ENCODE results near the gene IL25. TPM values are rescaled to one million over a fixed set of nuclear protein-coding genes. Genes with fewer than 3 reads are reported as not detected.
A peak's percentile ranks its signal among the peaks of the same experiment; 100 is the strongest.

Gene IL25
- total and polyA plus RNA-seq, 5 experiments from 2014 or later: not detected

- no peak overlapping the region for H3K27ac Mint-ChIP-seq
- peaks cover 0 to 35% (median 4%) of the 10 kb centered on the region in 5 donors for H3K27me3 Mint-ChIP-seq
- no peak for ATAC-seq
- POLR2A ChIA-PET: no interaction called here
- no peaks in the 10 kb centered on the region for H3K9me3 Mint-ChIP-seq
- no peak overlapping the region for H3K4me3 Mint-ChIP-seq
- DNase-seq: no peak
- peaks cover 7 to 10% (median 9%) of the 10 kb centered on the region in 4 donors for H3K4me1 Mint-ChIP-seq
- no peaks in the 10 kb centered on the region for H3K36me3 Mint-ChIP-seq
These were observed 15.3 kb upstream of the IL25 start for GRCh38 chr14:23357261-23357660.

DNA sequence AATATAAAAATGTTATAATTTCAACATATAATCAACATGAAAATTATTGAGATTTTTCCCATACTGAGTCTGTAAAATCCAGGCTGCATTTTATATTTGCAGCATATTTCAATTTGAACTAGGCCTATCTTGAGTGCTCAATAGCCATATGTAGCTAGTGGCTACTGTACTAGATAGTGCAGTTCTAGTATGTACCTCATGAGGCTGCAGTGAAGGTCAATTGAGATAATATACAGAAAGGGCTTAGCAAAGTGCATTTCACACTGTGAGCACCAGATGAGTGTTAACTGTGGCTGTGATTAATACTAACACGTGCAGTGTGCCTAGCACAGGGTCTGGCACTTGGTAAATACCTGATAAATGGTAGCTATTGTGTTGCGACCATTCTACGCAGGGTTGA is 14.6 kb upstream of the IL25 start:
- Mint-ChIP-seq H3K36me3 (no peaks in the 10 kb centered on the region), H3K9me3 (no peaks in the 10 kb centered on the region)
- no peak for ATAC-seq

DNA sequence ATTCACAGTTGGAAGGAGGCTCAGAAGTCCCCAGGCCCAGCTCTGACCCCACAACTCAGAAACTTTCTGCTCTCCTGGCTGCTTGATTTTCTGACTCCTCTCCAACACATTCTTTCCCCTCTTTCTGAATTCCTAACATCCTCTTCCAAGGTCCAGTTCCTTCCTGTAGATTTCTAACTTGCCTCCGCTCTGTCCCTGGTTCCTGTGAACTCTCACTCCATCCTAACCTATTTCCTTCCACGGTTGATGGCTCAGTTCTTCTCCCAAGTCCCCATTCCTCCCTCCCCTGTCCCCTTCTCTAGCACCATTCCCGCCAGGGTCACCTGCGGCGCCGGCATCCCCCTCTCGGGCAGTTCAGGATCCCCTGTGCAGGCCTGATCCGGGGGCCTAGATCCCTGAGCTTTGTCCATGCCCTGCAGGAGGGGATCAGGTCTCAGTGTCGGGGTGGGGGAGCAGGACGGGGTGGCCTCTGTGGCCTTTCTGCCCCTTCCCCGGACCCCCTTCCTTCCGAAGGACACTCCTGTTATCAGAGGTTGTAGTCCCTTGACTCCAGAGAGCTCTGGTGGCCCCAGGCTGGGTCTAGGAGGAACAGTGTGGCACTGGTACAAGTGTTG is 13.9 kb upstream of the IL25 start:
- Mint-ChIP-seq H3K4me3 (no peak overlapping the region), H3K27ac (no peak overlapping the region), H3K4me1 (peaks cover 0 to under 1% (median under 1%) of the 10 kb centered on the region in 4 donors), H3K9me3 (no peaks in the 10 kb centered on the region), H3K27me3 (peaks cover 0 to 27% (median 4%) of the 10 kb centered on the region in 5 donors), H3K36me3 (no peaks in the 10 kb centered on the region)
- POLR2A ChIA-PET: no interaction called here
- DNase-seq (no peak), ATAC-seq (no peak)

More for the DNA sequence above, 14.6 kb upstream of the IL25 start:
- Mint-ChIP-seq H3K27ac (no peak overlapping the region), H3K4me1 (peaks cover 4 to 6% (median 5%) of the 10 kb centered on the region in 4 donors), H3K27me3 (peaks cover 0 to 31% (median 4%) of the 10 kb centered on the region in 5 donors), H3K4me3 (no peak overlapping the region)
- no peak for DNase-seq
- POLR2A ChIA-PET: no interaction called here

DNA sequence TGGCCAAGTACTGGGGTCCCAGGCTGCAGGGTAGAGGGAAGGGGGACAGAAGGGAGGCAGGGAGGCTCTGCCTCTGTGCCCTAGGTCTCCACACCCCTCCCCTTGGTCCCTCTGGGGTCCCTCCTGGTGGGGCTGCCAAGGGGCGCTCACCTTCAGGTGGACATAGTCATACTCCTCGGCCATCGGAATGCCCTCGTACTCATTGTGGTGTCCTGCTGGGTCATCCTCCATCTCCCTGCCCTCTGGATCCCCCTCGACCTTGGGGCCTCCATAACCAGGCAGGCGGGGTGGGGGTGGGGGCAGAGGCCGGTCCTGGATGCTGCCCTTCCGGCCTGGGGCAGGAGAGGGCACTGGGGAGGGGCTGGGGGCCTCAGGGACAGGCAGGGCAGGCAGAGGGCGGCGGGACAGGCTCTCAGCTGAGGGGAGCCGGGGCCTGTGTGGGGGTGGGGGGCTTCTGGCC is 13.4 kb upstream of the IL25 start:
- Mint-ChIP-seq H3K27ac (no peak overlapping the region), H3K36me3 (no peaks in the 10 kb centered on the region), H3K4me1 (no peaks in the 10 kb centered on the region), H3K9me3 (no peaks in the 10 kb centered on the region), H3K27me3 (peaks cover 3 to 24% (median 7%) of the 10 kb centered on the region in 5 donors), H3K4me3 (no peak overlapping the region)
- POLR2A ChIA-PET: interaction anchor here (1.6 kb wide), 1 partner anchor 38 kb away, joined by 5 read pairs; the partner anchor contains the start of gene PABPN1
- ATAC-seq: no peak
- no peak for DNase-seq

- Mint-ChIP-seq H3K36me3 (no peaks in the 10 kb centered on the region), H3K4me1 (peaks cover 0 to 6% (median 2%) of the 10 kb centered on the region in 4 donors), H3K4me3 (no peak overlapping the region), H3K9me3 (no peaks in the 10 kb centered on the region), H3K27me3 (peaks cover 8 to 28% (median 14%) of the 10 kb centered on the region in 5 donors), H3K27ac (peak overlapping the region in 1 of 10 donors; percentile 24)
- POLR2A ChIA-PET: interaction anchor here (1.6 kb wide), 1 partner anchor 38 kb away, joined by 5 read pairs; the partner anchor contains the start of gene PABPN1
- ATAC-seq (no peak), DNase-seq (no peak)
These were observed 12.7 kb upstream of the IL25 start for GRCh38 chr14:23359722-23360447.

- Mint-ChIP-seq H3K4me3 (no peak overlapping the region), H3K27me3 (peaks cover 8 to 25% (median 15%) of the 10 kb centered on the region in 5 donors), H3K36me3 (no peaks in the 10 kb centered on the region), H3K4me1 (peaks cover 0 to 7% (median 2%) of the 10 kb centered on the region in 4 donors), H3K9me3 (no peaks in the 10 kb centered on the region), H3K27ac (no peak overlapping the region)
- ATAC-seq: no peak
- no peak for DNase-seq
- POLR2A ChIA-PET: interaction anchor here (1.6 kb wide), 1 partner anchor 39 kb away, joined by 5 read pairs; the partner anchor contains the start of gene PABPN1
These were observed 12.1 kb upstream of the IL25 start for GRCh38 chr14:23360496-23360895.

DNA sequence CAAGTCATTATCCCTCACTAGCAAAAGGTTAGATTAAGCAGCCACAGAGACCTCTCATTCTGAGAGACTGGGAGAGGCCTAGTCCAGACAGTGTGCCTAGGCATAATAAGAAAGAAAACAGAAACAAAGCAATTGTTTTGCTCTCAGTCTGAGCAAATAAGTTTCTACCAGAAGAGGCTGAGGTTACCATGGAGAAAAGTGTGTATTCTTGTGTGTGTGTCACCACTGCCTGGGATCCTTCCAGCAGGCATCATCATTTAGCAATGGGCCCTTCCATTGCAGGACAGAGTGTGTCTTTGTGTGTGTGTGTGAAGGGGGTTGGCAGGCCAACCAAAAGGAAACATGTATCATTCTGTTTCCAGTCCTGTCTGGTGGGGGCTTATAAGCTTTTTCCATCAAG is 11.3 kb upstream of the IL25 start:
- Mint-ChIP-seq H3K27ac (peak overlapping the region in 2 of 10 donors; percentile 3 to 34), H3K9me3 (no peaks in the 10 kb centered on the region), H3K4me3 (no peak overlapping the region), H3K36me3 (no peaks in the 10 kb centered on the region), H3K27me3 (peaks cover 5 to 24% (median 14%) of the 10 kb centered on the region in 5 donors), H3K4me1 (peaks cover 0 to 7% (median 2%) of the 10 kb centered on the region in 4 donors)
- DNase-seq (no peak), ATAC-seq (no peak)
- POLR2A ChIA-PET: interaction anchor here (0.6 kb wide), 1 partner anchor 62 kb away, joined by 6 read pairs; no protein-coding TSS in a partner anchor

- Mint-ChIP-seq H3K36me3 (no peaks in the 10 kb centered on the region), H3K27me3 (peaks cover 7 to 28% (median 18%) of the 10 kb centered on the region in 5 donors), H3K4me1 (peaks cover 0 to 8% (median 2%) of the 10 kb centered on the region in 4 donors), H3K4me3 (no peak overlapping the region), H3K27ac (no peak overlapping the region), H3K9me3 (no peaks in the 10 kb centered on the region)
- ATAC-seq (no peak), DNase-seq (no peak)
- POLR2A ChIA-PET: interaction anchor here (0.6 to 1.0 kb wide), 2 partner anchors 9 to 62 kb away, joined by 3 to 6 read pairs; partner anchors contain the start of gene SLC22A17
These were observed 10.8 kb upstream of the IL25 start for GRCh38 chr14:23361763-23362162.

DNA sequence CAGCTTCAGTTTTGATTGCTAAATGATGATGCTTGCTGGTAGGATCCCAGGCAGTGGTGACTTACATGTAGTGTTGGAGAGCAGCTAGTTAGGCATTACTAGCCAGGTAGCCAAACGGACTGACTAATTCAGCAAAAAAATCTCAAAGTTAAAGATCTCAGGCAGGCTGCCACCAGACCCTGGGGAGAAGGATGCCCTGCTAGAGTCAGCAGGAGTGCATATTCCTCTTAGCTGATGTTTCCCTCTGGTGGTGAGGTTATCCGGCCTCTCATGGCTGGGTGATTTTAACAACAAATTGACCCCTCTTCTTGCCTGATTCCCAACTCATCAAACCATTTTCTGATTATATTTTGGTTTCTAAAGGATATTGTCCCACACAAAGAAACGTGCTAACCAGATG is 10.4 kb upstream of the IL25 start:
- POLR2A ChIA-PET: interaction anchor here (0.6 to 1.0 kb wide), 2 partner anchors 10 to 63 kb away, joined by 3 to 6 read pairs; partner anchors contain the start of gene SLC22A17
- DNase-seq: no peak
- Mint-ChIP-seq H3K27ac (no peak overlapping the region), H3K27me3 (peaks cover 12 to 32% (median 22%) of the 10 kb centered on the region in 5 donors), H3K4me3 (no peak overlapping the region), H3K9me3 (no peaks in the 10 kb centered on the region), H3K4me1 (peaks cover 0 to 8% (median 2%) of the 10 kb centered on the region in 4 donors), H3K36me3 (no peaks in the 10 kb centered on the region)
- ATAC-seq: no peak

- Mint-ChIP-seq H3K36me3 (no peaks in the 10 kb centered on the region), H3K4me1 (peaks cover 0 to 8% (median 2%) of the 10 kb centered on the region in 4 donors), H3K27ac (no peak overlapping the region), H3K4me3 (peak overlapping the region in 5 of 10 donors; percentile 29 to 63 (median 42)), H3K27me3 (peaks cover 14 to 43% (median 33%) of the 10 kb centered on the region in 5 donors), H3K9me3 (no peaks in the 10 kb centered on the region)
- POLR2A ChIA-PET: no interaction called here
- no peak for DNase-seq
- ATAC-seq: no peak
These were observed 8.2 kb upstream of the IL25 start for GRCh38 chr14:23364164-23365035.

GRCh38 chr14:23365036-23365731 is 7.4 kb upstream of the IL25 start, which contains the start of gene EFS:
EFS (minus strand) TSS chr14:23365172; CDS start chr14:23365025, 147 bp downstream.
- POLR2A ChIA-PET: no interaction called here
- Mint-ChIP-seq H3K4me3 (peak within 1 kb of the TSS in 5 of 10 donors; percentile 29 to 63 (median 42)), H3K9me3 (no peaks in the 10 kb centered on the region), H3K27ac (no peak within 1 kb of the TSS), H3K36me3 (no peaks in the 10 kb centered on the region), H3K4me1 (peaks cover 0 to 8% (median 2%) of the 10 kb centered on the region in 4 donors), H3K27me3 (peaks cover 14 to 43% (median 33%) of the 10 kb centered on the region in 5 donors)
- ATAC-seq (no peak), DNase-seq (no peak)
